K562 (cell line): ENCODE results near the gene FOXR1. TPM values are rescaled to one million over a fixed set of nuclear protein-coding genes. Genes with fewer than 3 reads are reported as not detected.
A peak's percentile ranks its signal among the peaks of the same experiment; 100 is the strongest.

ENCODE experiments used
- ATAC-seq: fragments of 200-7000 bp; cut with Tn5 transposase; 3 replicates; pipeline ENCODE4 v1.9.1; 2020; ENCODE audit warnings: moderate library complexity
- BruUV-seq: library from RNA; stranded (reverse); fragments of 400-500 nt; replicated peaks from 2 replicates; lab custom pipeline; 2021; lab: Mats Ljungman, UMichigan
- CTCF ChIA-PET: fragments of 300-600 bp; formaldehyde crosslinking; extraction: SDS; loops from one replicate; lab custom pipeline; 2021; ENCODE audit warnings: low intra/inter-chr PET ratio; lab: Yijun Ruan, JAX
- POLR2A ChIA-PET: fragments of 300-600, 350-650 bp; sonication (Branson Sonifier 250); formaldehyde crosslinking; extraction: SDS; loops from one replicate; lab custom pipeline; 2021; ENCODE audit warnings: antibody characterized with exemption, inconsistent platforms; lab: Yijun Ruan, JAX
- DNase-seq, 4 experiments: peaks; one replicate each; pipeline versions ENCODE4 v3.0.0 to v3.0.0-alpha.2; 2011 to 2018; ENCODE audit warnings: low spot score in 3 of 4, mixed read lengths in 3 of 4; ENCODE audit errors: extremely low read depth in 1 of 4
- FAIRE-seq: peaks from 2 replicates; lab custom pipeline; 2011; peaks lifted over from hg19 to GRCh38; lab: Jason Lieb, UNC
- H2AFZ ChIP-seq: 2 replicates; pipeline ENCODE4 v1.6.0; 2011; ENCODE audit warnings: low read depth, low read length, control low read depth, inconsistent platforms
- H3K27ac ChIP-seq: fragments of 200-600 bp; 3 replicates; pipeline ENCODE4 v1.8.0; 2011; ENCODE audit warnings: low read depth, mild to moderate bottlenecking, control low read depth, inconsistent platforms, low read length, moderate library complexity, mixed read lengths; ENCODE audit errors: extremely low read depth
- H3K27me3 ChIP-seq, 2 experiments: fragments of 300-600 bp in 1 of 2; 2 replicates in 1 of 2; 3 replicates in 1 of 2; pipeline versions ENCODE4 v1.6.0 to v1.8.0; 2011; ENCODE audit warnings: inconsistent platforms in 2 of 2, low read length in 2 of 2, mild to moderate bottlenecking in 1 of 2, mixed read lengths in 1 of 2, moderate library complexity in 1 of 2; ENCODE audit not compliant: control insufficient read depth in 2 of 2, insufficient read depth in 2 of 2
- H3K36me3 ChIP-seq: fragments of 300-600 bp; 3 replicates; pipeline ENCODE4 v1.8.0; 2011; ENCODE audit warnings: mild to moderate bottlenecking, low read length, inconsistent platforms; ENCODE audit not compliant: control insufficient read depth, insufficient read depth
- H3K4me1 ChIP-seq, 2 experiments: fragments of 200-600 bp in 1 of 2; replicated peaks in 1 of 2; 2 replicates in 1 of 2; 3 replicates in 1 of 2; pipeline versions ENCODE4 v1.5.1 to v1.8.0; 2011; ENCODE audit warnings: inconsistent platforms in 2 of 2, low read length in 2 of 2, mild to moderate bottlenecking in 1 of 2, mixed read lengths in 1 of 2, moderate library complexity in 1 of 2; ENCODE audit not compliant: control insufficient read depth in 2 of 2, insufficient read depth in 2 of 2
- H3K4me2 ChIP-seq: 2 replicates; pipeline ENCODE4 v1.6.1; 2011; ENCODE audit warnings: low read length, control low read depth, inconsistent platforms, mixed read lengths; ENCODE audit not compliant: insufficient read depth
- H3K4me3 ChIP-seq: fragments of 200-600 bp; sonication (generic), shearing (Covaris generic); 2 replicates; pipeline ENCODE4 v1.5.1; 2016; ENCODE audit warnings: control low read depth, inconsistent platforms
- H3K79me2 ChIP-seq: fragments of 200-600 bp; 3 replicates; pipeline ENCODE4 v1.8.0; 2011; ENCODE audit warnings: low read length, inconsistent platforms; ENCODE audit not compliant: control insufficient read depth, insufficient read depth
- H3K9ac ChIP-seq, 2 experiments: 2 replicates each; pipeline versions ENCODE4 v1.6.0 to v1.6.1; 2011; ENCODE audit warnings: low read depth in 2 of 2, low read length in 2 of 2, control low read depth in 1 of 2, inconsistent platforms in 1 of 2, mild to moderate bottlenecking in 1 of 2, mixed read lengths in 1 of 2; ENCODE audit not compliant: insufficient read depth in 1 of 2
- H3K9me1 ChIP-seq: one replicate; pipeline ENCODE4 v1.6.0; 2011; ENCODE audit warnings: inconsistent platforms, mild to moderate bottlenecking, low read length, moderate library complexity; ENCODE audit not compliant: control insufficient read depth, insufficient read depth
- H3K9me3 ChIP-seq: replicated peaks from 2 replicates; pipeline ENCODE4 v1.5.1; 2011; ENCODE audit warnings: low read depth, low read length, inconsistent platforms; ENCODE audit not compliant: control insufficient read depth, insufficient read depth
- H4K20me1 ChIP-seq: replicated peaks from 2 replicates; pipeline ENCODE4 v1.6.1; 2011; ENCODE audit warnings: low read length, inconsistent platforms, mixed read lengths; ENCODE audit not compliant: control insufficient read depth, insufficient read depth
- BACH1 ChIP-seq: fragments of 200-800 bp; sonication (Bioruptor generic); IDR thresholded peaks from 2 replicates; pipeline ENCODE4 v1.6.1; 2016; ENCODE audit warnings: missing genetic modification characterization, missing compliant biosample characterization
- BRCA1 ChIP-seq, 2 experiments: fragments of 450-650 bp in 1 of 2; sonication (generic) in 1 of 2; formaldehyde crosslinking in 1 of 2; IDR thresholded peaks; 2 replicates each; pipeline versions ENCODE4 v1.5.0 to v1.6.1; 2017 to 2020; ENCODE audit warnings: mild to moderate bottlenecking in 1 of 2, missing genetic modification reagents in 1 of 2
- CTBP1 ChIP-seq: fragments of 450-650 bp; IDR thresholded peaks from 2 replicates; pipeline ENCODE4 v1.6.1; 2016; ENCODE audit warnings: borderline replicate concordance
- GABPA ChIP-seq: fragments of 200-800 bp; sonication (Bioruptor generic); conservative IDR thresholded peaks from 2 replicates; pipeline ENCODE4 v1.6.1; 2016; ENCODE audit warnings: low read depth, missing genetic modification characterization, missing compliant biosample characterization
- ILF3 ChIP-seq: fragments of 450-650 bp; IDR thresholded peaks from 2 replicates; pipeline ENCODE4 v1.6.1; 2018; ENCODE audit warnings: antibody characterized with exemption, mild to moderate bottlenecking, moderate library complexity, borderline replicate concordance
- KDM2B ChIP-seq: fragments of 250-450 bp; sonication (Bioruptor Pico); IDR thresholded peaks from 2 replicates; pipeline ENCODE4 v1.8.0; 2021; ENCODE audit warnings: mild to moderate bottlenecking, moderate library complexity
- MAFF ChIP-seq: IDR thresholded peaks from 2 replicates; pipeline ENCODE4 v1.6.1; 2012; ENCODE audit warnings: low read length, improper control_type of control experiment
- MAFK ChIP-seq: IDR thresholded peaks from 2 replicates; pipeline ENCODE4 v1.6.1; 2011; ENCODE audit warnings: low read length, improper control_type of control experiment
- PREB ChIP-seq: sonication (generic); formaldehyde crosslinking; IDR thresholded peaks from 2 replicates; pipeline ENCODE4 v1.8.1; 2023; ENCODE audit warnings: mild to moderate bottlenecking, missing genetic modification reagents
- SIX5 ChIP-seq, 2 experiments: IDR thresholded peaks; 2 replicates each; pipeline ENCODE4 v1.6.1; 2011; ENCODE audit warnings: low read length in 2 of 2, borderline replicate concordance in 1 of 2, low read depth in 1 of 2, mild to moderate bottlenecking in 1 of 2, moderate library complexity in 1 of 2; ENCODE audit not compliant: insufficient read depth in 1 of 2
- SMAD1 ChIP-seq: fragments of 150-350 bp; IDR thresholded peaks from 2 replicates; pipeline ENCODE4 v1.6.1; 2014; ENCODE audit warnings: low read length, low read depth; ENCODE audit not compliant: partially characterized antibody
- SNAPC5 ChIP-seq: fragments of 250-450 bp; sonication (Bioruptor Pico); IDR thresholded peaks from 2 replicates; pipeline ENCODE4 v1.8.0; 2021; ENCODE audit warnings: moderate library complexity, mild to moderate bottlenecking, inconsistent platforms
- ZBTB1 ChIP-seq: sonication (generic); formaldehyde crosslinking; IDR thresholded peaks from 2 replicates; pipeline ENCODE4 v1.8.1; 2023; ENCODE audit warnings: missing genetic modification reagents, low read depth, mild to moderate bottlenecking, borderline replicate concordance
- ZNF12 ChIP-seq: sonication (generic); formaldehyde crosslinking; IDR thresholded peaks from 2 replicates; pipeline ENCODE4 v1.4.0; 2020; ENCODE audit warnings: mild to moderate bottlenecking, missing genetic modification reagents
- ZNF263 ChIP-seq: sonication (generic); formaldehyde crosslinking; IDR thresholded peaks from 2 replicates; pipeline ENCODE4 v1.8.0; 2022; ENCODE audit warnings: mild to moderate bottlenecking, missing genetic modification reagents, borderline replicate concordance
- ZNF449 ChIP-seq: fragments of 250-450 bp; sonication (Bioruptor Pico); IDR thresholded peaks from 2 replicates; pipeline ENCODE4 v1.8.0; 2022; ENCODE audit warnings: moderate library complexity, mild to moderate bottlenecking, inconsistent platforms
- WGBS: fragments of 100-300 bp; shearing (Covaris generic); methylation state at CpG from one replicate; pipeline ENCODE4 v1.1.6; 2016; ENCODE audit warnings: low coverage, mixed read lengths; ENCODE audit not compliant: insufficient coverage; ENCODE audit errors: missing lambda C conversion rate; 5-methylcytosine and 5-hydroxymethylcytosine counted together
- in situ Hi-C: fragments of 300-500 bp; cut with MboI; formaldehyde crosslinking; loops from 4 replicates; pipeline ENCODE4 v1.15.0; 2018; ENCODE audit warnings: inconsistent platforms, mixed read lengths
- intact Hi-C: fragments of 100-400 bp; cut with micrococcal nuclease; formaldehyde crosslinking; loops from 2 replicates; pipeline ENCODE4 v1.14.2; 2022
- polyA plus RNA-seq, 8 experiments: library from polyadenylated mRNA; depleted of rRNA in 4 of 8; stranded (reverse) in 5 of 8; unstranded in 3 of 8; fragments of >200 nt; fragmentation: Nextera tagmentation in 2 of 8; fragmentation: Illumina TruSeq in 1 of 8; extraction: Ambion mirVana in 2 of 8; extraction: Trizol in 1 of 8; gene quantifications; 2 replicates each; pipeline versions ENCODE4 v1.2.1 to v1.2.3, GENCODE V29; 2011 to 2014; ENCODE audit warnings: inconsistent platforms in 1 of 8, missing spikeins in 1 of 8
- total RNA-seq, 7 experiments: library from RNA; depleted of rRNA in 6 of 7; stranded (reverse); fragments of >200 nt in 6 of 7; fragmentation: Illumina TruSeq in 2 of 7; extraction: Trizol in 2 of 7; gene quantifications; 2 replicates each; pipeline versions ENCODE4 v1.2.1 to v1.2.3, GENCODE V29; 2011 to 2021; ENCODE audit warnings: low replicate concordance in 1 of 7
- TF ChIP-seq, protein P1 (sequence below): fragments of 450-650 bp; IDR thresholded peaks from 2 replicates; pipeline ENCODE4 v1.6.1; 2016; ENCODE audit warnings: missing biosample characterization, missing genetic modification characterization

FOXR1 gene
- total and polyA plus RNA-seq, 9 of the 15 experiments (the other 6 are each of a cell fraction or from before 2014, with no cell fraction given): not detected

DNA sequence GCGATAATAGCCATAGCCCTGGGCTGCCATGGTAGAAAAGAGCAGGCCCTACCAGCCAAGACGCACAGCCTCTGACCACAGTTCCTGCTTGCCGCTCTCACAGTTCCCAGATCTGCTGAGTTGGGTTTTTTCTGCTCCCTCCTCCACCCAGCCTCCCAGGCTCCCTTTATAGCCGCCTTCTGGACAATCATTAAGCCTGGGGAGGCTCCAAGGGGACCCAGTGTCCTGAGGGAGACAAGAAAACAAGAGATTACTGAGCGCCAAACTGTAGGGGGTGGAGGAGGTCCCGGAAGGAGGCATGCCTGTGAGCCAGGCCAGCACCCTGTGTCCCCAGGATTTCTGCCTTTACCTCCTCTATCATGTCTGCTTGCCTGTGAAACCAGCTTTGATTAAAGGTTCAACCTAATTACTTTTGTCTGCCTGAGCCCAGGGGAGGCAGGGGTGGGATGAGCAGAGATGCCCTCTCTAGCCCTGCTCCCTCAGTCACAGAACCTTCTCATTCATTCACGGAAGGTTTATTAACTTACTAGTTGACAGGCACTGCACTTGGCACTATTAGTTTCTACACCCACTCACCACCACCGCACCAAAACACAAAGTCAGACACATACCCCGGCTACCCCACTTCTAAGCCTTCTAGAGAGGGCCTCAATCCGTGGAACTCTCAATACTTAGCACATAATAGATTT, 57.9 kb downstream of the FOXR1 start (continued):
- 0 out of 2 replicates have a peak, but pooled peaks have one; percentile 16 for TF ChIP-seq ZNF12
- no peak for TF ChIP-seq ILF3
- no peak for TF ChIP-seq SMAD1
- TF ChIP-seq GABPA: no peak
- TF ChIP-seq, protein P1, sequence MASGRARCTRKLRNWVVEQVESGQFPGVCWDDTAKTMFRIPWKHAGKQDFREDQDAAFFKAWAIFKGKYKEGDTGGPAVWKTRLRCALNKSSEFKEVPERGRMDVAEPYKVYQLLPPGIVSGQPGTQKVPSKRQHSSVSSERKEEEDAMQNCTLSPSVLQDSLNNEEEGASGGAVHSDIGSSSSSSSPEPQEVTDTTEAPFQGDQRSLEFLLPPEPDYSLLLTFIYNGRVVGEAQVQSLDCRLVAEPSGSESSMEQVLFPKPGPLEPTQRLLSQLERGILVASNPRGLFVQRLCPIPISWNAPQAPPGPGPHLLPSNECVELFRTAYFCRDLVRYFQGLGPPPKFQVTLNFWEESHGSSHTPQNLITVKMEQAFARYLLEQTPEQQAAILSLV (tag): no peak
- peak; percentile 92 for TF ChIP-seq MAFF
- TF ChIP-seq CTBP1: peak; percentile 32; the same call in 1 of the 2 replicates
- peak; percentile 83 for TF ChIP-seq MAFK

GRCh38 chr11:119030029-119030328, 58.4 kb downstream of the FOXR1 start:
- no peak for FAIRE-seq
- BruUV-seq: no TSS peak
- no peaks in the 10 kb centered on the region for H3K9me1 ChIP-seq
- H4K20me1 ChIP-seq: peaks cover 12% of the 10 kb centered on the region
- H2AFZ ChIP-seq: peak overlapping the region; percentile 96
- H3K4me1 ChIP-seq: peaks cover 35 to 45% of the 10 kb centered on the region in 2 experiments
- H3K36me3 ChIP-seq: peaks cover 42% of the 10 kb centered on the region
- peak overlapping the region; percentile 92 for H3K27ac ChIP-seq
- peak overlapping the region; percentile 86 to 99 for H3K9ac ChIP-seq
- WGBS: 4% methylated on average over 13 of the region's 13 CpGs
- peak overlapping the region; percentile 98 for H3K4me2 ChIP-seq
- POLR2A ChIA-PET: interaction anchor here (0.6 to 1.2 kb wide), 5 partner anchors 15 to 152 kb away, joined by 3 to 4 read pairs (median 4); partner anchors contain the start of gene VPS11
- peaks cover 39% of the 10 kb centered on the region for H3K79me2 ChIP-seq
- DNase-seq: no peak
- CTCF ChIA-PET: no interaction called here
- no peaks in the 10 kb centered on the region for H3K9me3 ChIP-seq
- peak; percentile 17 for ATAC-seq
- no peaks in the 10 kb centered on the region for H3K27me3 ChIP-seq
- in situ Hi-C loops: no loop called here
- H3K4me3 ChIP-seq: peak overlapping the region; percentile 92
- intact Hi-C loops: loop anchor here (1.0 to 2.0 kb wide), 2 partner anchors 12 to 71 kb away; partner anchors contain the start of genes DPAGT1, RPS25 and TRAPPC4
- 0 out of 2 replicates have a peak, but pooled peaks have one; percentile 54 for TF ChIP-seq PREB (CRISPR knock-in tag)
- TF ChIP-seq ZNF263 (CRISPR knock-in tag): 0 out of 2 replicates have a peak, but pooled peaks have one; percentile 27
- no peak for TF ChIP-seq ZNF449 (CRISPR knock-in tag)
- no peak for TF ChIP-seq BACH1 (tag)
- 0 out of 4 replicates have a peak, but pooled peaks of 1 of the 2 experiments have one; percentile 1 for TF ChIP-seq SIX5 (IDR thresholded peaks at IDR 0.05; ENCODE audit: borderline replicate concordance in 1 of 2, insufficient read depth in 1 of 2, low read depth in 1 of 2, low read length in 2 of 2)
- 0 out of 2 replicates have a peak, but pooled peaks have one; percentile 3 for TF ChIP-seq ZBTB1
- TF ChIP-seq KDM2B (CRISPR knock-in tag): no peak
- TF ChIP-seq SNAPC5: no peak
- no peak for TF ChIP-seq BRCA1 (IDR thresholded peaks at IDR 0.05)
- 0 out of 2 replicates have a peak, but pooled peaks have one; percentile 21 for TF ChIP-seq BRCA1 (CRISPR knock-in tag; IDR thresholded peaks at IDR 0.05)
